Activated CD4-positive, alpha-beta T cell treated with anti-CD3 and anti-CD28 coated beads, Interleukin-2, amount 50 U/mL, for 48 hours (primary cell): ENCODE data around the gene OR2A5.
"Not testable (repeated sequence)": the region's sequence is repeated elsewhere in the genome, so short reads cannot be mapped to it uniquely, and the experiment has no call there.

Source experiments
- DNase-seq, 2 experiments: peaks; one replicate each; pipeline ENCODE4 v3.0.0-alpha.2; 2020

OR2A5 gene, protein sequence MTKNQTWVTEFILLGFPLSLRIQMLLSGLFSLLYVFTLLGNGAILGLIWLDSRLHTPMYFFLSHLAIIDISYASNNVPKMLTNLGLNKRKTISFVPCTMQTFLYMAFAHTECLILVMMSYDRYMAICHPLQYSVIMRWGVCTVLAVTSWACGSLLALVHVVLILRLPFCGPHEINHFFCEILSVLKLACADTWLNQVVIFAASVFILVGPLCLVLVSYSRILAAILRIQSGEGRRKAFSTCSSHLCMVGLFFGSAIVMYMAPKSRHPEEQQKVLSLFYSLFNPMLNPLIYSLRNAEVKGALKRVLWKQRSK

DNA sequence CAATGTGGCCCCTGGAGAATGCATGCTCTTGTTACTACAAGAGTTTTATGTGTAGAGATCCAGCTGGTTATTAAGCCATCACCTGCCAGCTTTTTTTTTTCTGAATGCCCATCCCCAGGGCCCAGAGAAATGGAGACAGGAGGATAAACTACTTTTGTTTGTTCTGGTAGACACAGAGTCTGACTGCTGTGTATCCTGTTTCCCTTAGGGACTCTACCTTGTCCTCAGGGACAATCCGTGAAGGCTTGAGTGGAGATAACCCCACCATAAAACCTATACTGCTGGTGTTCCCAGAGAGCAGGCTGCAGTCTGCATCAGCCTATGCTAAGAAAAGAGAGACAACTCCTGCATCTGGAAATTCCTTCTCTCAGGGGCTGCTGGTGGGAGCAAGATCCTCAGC lies at the start of gene OR2A5:
TSS of gene OR2A5 (plus strand) at position 301 of the 400 bp plus-strand sequence. CDS start 1,454 bp downstream, outside the sequence.
- DNase-seq = no peak

DNA sequence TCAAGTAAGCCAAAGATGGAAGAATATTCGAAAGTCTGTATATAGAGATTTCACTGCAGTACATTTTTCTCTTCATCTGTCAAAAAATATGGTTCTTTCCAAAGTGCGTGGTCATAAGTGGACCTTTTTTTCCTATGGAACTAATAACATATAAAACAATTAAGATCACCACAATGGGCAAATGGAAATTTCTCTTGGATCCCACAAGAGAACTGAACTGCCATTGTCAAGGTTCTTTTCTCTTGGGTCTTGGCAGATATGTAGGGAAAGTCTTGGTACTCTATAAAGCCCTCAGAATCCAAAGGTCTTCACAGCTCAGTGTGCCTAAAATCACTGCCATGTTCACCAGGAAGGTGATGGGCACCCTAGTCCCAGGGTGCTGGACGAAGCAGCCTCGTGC lies 48.7 kb upstream of the OR2A5 start, which contains the start of gene OR6B1:
TSS of gene OR6B1 (plus strand) at position 301 of the 400 bp plus-strand sequence. CDS start 3,677 bp downstream, outside the sequence.
- no peak for DNase-seq

DNA sequence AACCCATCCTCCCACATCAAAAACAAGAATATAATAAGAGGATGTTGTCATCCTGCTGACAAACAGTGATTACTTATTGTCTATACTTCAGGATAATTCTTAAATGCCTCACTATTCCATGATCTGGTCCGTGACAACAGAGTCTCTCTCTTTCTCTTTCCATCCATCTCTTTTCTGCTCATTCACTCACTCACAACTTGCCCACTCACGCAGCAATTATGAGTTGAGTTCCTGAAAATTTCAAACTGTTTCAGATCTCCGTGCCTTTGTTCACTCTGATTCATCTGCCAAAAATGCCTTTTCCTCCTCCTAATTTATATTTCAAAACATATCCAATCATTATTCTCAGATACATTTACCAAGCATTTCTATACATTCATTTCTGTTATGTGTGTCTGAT lies 47.2 kb upstream of the OR2A5 start:
- DNase-seq = no peak

DNA sequence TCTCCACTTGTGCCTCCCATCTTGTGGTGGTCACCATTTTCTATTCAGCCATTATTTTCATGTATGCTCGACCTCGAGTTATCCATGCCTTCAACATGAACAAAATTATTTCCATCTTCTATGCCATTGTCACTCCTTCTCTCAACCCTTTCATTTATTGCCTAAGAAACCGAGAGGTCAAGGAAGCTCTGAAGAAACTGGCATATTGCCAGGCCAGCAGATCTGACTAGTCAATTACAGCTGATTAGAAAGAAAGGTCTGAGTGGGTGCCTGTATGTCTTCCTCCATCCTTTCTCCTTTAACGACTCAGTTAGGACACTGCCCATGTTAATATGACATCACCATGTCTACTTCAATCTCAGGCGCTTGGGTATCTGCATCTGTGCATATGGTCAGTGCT lies 44.0 kb upstream of the OR2A5 start:
- DNase-seq = no peak

DNA sequence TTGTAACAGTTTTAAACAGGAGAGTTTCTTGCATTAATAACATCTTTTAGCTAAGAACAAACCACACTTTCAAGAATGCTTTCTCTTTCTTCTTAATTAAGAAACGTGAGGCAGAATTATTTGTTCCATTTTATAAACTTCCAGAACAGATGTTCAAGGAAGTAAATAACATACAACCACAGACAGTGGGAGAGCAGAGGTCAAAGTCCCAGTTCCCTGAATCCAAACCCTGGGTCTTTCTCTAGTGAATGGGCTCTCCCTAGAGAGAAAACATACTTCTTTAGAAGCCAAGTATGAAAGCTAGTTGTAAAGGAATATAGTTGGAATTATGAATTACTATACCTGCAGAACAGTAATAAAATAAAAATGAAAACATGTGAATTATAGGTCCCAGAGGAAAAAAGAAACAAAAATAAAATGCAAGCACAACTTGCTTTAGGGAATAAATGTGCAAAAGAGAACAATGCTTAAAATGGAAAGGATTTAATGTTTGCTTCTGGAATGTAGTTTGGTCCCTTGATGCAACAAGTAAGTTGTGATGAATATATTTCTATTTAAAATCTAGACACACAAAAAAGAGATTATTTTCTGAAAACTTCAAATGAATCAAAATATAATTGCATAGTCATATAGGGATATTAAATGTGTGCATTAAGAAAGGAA lies 42.6 kb upstream of the OR2A5 start:
- no peak for DNase-seq

DNA sequence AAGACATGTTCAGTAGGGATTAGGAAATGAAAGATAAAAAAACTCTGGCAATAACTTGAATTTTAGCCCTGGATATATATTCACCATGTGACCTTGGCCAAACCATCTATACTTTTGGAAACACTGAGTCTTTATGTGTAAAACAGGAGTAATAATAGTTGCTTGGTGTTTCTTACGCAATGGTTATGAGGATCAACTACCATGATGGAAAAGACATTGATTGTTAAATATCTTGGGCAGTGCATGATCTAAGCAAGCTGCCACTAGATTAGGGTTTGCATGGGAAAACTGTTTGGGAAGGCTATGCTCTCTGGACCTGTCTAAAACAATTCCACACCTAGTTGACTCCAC lies 42.1 kb upstream of the OR2A5 start:
- DNase-seq = no peak

DNA sequence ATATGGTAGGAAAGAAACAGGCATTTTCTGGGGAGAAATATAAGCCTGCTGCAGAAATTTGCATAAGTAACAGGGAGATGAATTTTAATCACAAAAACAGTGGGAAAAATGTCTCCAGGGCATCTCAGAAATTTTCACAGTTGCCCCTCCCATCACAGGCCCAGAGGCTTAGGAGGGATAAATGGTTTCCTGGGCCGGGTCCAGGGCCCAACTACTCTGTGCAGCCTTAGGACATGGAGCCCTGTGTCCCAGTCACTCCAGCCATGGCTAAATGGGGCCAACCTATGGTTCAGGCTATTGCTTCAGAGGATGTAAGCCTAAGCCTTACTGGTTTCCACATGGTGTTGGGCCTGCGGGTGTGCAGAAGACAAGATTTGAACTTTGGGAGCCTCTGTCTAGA lies 39.4 kb upstream of the OR2A5 start:
- no peak for DNase-seq

DNA sequence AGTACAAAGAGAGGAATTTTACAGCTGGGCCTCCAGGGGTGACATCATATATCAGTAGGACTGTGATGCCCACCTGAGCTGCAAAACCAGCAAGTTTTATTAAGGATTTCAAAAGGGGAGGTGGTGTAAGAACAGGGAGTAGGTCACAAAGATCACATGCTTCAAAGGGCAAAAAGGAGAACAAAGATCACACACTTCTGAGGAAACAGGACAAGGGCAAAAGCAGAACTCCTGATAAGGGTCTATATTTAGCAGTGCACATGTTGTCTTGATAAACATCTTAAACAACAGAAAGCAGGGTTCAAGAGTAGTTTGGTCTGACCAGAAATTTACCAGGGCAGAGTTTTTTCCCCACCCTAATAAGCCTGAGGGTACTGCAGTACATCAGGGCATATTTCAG lies 38.7 kb upstream of the OR2A5 start:
- DNase-seq = not testable (repeated sequence)

DNA sequence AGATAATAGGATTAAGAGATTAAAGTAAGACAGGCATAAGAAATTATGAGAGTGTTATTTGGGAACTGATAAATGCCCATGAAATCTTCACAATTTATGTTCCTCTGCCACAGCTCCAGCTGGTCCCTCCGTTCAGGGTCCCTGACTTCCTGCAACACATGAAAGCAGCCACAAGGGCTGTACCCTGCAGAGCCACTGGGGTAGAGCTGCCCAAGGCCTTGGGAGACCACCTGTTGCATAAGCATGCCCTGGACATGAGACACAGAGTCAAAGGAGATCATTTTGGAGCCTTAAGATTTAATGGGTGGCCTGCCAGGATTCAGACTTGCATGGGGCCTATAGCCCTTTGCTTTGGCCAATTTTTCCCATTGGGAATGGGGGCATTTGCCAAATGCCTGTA lies 37.9 kb upstream of the OR2A5 start:
- DNase-seq = not testable (repeated sequence)

DNA sequence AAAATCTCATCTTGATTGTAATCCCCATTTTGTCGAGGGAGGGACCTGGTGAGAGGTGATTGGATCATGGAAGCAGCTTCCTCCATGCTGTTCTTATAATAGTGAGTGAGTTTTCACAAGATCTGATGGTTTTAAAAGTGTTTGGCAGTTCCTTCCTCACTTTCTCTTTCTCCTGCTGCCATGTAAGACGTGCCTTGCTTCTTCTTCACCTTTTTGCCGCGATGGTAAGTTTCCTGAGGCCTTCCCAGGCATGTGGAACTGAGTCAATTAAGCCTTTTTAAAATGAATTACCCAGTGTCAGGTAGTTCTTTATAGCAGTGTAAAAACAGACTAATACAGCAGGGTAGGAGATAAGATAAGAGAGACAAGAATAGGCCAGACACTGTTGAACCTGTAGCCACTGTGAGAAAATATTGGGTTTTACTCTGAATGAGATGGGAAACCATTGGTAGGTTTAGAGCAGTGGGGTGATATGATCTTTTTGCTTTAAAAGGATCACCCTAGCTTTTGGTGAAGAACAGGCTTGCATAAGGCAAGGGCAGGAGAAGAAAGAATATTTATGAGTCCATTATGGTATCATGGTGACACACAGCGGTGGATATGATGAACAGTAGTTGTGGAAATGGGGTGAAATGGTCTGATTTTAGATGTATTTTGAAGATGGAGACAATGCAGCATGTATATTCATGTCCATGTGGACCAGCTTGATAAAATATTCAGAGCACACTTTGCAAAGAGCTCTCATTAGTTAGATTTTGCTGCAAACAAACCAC lies 37.1 kb upstream of the OR2A5 start:
- DNase-seq = no peak

DNA sequence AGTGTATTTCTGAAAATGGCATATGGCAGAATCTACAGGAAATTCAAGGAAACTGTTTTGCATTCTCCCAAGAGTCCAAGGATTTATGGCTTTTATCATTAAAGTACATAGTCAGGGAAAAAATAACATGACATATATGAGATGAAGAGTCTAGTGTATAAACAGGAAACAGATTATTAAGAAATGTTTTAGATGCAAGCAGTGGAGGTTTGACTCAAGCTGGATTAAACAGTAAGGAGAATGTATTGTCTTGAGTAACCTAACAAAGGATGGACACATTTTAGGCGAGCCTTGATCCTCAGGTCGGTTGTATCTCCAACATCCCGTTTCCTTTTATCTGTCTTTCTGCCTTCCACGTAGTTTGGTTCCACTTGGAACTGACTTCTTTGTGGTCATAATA lies 30.7 kb upstream of the OR2A5 start:
- DNase-seq = no peak

DNA sequence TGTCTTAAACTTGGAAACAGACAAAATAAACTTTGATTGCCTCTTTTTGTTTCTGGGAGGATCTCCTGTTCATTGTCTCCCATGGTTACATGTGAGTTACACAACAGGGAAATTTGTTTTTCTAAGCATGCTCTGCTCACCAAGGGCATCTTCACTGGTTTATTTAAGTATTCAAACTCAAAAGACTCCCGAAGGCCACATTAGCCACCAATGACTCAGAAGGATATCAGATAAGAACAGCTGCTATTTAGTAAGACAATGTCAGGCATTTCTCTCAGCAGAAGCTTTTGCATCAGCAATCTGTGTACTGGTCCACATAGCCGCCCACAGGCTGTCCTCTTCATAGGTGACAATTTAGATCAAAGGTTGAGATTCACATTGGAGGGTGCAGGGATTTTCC lies 29.3 kb upstream of the OR2A5 start:
- no peak for DNase-seq

DNA sequence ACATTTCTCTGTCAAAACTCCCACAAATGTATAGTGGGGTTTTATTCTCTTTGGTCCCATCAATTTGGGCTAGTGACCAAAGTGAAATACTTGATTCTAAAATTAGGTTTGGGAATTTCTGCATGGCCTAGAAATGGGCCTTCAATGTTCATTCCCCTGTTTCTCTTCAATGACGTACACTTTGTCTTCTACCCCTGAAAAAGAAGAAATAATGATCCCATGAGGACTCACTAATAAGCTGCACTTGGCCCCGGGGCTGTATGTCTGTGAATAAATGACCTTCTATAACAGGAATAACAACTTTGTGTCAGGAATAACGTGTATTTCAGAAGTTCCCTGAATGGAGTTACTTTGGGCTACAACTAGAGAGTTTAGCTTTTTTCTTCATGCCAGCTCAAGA lies 28.4 kb upstream of the OR2A5 start:
- no peak for DNase-seq

DNA sequence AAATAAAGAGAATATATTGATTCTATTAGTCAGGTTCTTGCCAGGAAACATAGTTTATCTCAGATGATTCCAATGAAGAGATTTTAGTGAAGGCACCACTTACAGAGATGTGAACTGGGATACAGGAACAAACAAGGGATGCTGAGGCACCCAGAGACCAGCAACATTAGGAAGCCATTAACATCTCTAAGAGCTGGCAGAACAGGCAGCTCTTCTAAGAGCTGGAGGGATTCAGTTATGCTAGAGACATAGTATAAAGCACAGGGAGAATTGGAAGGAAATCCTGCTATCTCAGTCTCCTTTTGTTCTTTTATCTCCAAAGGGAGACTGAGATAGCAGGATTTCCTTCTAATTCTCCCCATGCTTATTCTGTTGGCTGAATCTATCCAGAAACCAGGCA lies 26.6 kb upstream of the OR2A5 start:
- no peak for DNase-seq

DNA sequence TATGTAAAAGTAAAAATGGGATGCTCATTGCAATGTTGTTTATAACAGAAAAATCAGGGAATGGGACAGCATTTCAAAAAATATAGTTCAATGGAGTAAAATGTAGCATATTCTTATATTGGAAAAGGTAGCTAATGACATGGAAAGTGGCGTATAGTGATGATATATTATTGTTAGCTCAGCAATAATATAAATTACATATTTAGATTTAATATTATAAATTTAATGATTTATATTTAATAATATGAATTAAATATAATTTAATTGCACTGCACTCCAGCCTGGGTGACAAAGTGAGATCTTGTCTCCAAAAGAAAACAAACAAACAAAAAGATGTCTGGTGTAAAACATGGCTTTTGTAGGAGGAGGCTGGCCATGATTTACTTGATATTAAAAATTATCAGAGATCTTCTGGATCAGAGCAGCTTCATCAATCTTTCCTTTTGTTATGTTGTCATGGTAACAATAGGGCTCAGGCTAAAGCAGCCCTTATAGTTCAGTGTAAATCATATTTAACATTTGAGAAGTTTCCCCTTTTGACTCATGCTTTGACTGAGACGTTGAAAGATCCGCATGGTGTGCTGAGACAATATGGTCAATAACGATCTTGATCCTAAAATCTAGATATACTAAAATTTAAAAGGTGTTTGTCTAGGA lies 25.4 kb upstream of the OR2A5 start:
- DNase-seq = no peak

DNA sequence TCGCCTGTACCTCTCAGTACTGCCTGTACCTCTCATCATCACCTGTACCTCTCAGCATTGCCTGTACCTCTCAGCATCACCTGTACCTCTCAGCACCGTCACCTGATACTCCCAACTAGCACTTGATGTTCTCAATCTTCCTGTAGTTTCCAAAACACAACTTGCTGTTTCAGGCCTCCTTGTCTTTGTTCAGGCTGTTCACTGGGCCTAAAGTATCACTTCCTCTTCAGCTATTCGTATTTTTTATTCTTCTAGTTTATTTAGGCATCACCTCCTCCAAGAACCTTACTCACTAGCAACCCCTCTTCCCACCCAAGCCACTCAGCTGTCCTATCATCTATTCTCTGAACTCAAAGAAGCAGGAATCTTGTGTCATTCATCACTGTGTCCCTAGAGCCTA lies 24.5 kb upstream of the OR2A5 start:
- DNase-seq = no peak

DNA sequence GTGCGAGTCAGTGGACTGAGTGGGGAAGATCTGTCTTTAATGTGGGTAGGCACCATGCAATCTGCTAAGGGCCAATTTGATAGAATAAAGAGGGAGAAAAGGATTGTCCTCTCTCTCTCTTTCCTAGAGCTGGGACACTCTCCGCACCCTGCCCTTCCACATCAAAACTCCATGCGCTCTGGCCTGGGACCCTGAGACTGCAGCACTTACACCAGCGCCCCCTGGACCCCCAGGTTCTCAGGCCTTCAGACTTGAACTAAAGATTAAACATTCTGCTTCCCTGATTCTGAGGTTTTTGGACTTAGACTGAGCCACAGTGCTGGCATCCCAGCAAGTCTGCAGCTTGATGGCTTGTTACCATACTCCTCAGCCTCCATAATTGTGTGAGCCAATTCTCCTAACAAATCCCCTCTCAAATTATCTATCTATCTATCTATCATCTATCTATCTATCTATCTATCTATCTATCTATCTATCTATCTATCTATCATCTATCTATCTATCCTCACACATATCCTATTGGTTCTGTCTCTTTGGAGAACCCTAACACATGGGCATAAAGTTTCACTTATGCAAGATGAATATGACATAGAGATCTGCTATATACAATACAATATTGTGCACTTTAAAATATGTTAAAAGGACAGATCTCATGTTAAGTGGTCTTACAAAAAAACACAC lies 22.4 kb upstream of the OR2A5 start:
- DNase-seq = no peak

DNA sequence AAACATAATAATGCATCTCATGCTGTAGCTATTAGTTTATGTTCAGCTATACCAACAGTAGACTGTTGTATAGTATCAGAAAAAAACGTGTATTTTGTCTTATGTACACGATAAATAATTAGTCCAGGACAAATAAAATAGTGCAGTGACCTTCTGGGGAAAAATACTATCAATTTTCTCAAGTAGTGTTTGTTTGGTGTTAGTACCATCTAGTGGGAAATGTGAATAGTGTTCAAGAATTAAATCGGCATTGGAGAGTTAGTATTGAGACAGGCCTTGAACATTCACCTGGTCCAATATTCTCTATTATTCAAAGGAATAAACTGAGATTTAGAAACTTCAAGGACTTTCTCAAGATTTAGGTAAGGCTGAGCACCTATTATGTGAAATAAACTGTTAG lies 21.7 kb upstream of the OR2A5 start:
- no peak for DNase-seq

DNA sequence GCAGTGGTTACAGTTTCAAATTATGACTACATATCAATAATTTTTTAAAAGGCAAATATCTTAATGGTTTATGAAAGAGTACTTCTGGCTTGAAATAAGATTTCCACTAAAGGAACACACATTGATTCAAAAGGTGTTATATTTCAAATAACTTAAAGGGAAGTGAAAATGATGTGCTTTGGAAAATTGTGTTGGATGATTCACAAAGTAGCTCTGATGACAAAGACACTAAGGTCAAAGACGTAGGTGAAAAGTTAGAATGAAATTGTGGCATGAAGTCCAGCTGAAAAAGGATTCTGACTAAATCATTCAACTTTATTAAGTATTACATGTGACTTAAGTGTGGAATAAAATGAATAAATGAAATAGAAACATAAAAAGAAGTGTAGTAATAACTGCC lies 20.8 kb upstream of the OR2A5 start:
- no peak for DNase-seq

DNA sequence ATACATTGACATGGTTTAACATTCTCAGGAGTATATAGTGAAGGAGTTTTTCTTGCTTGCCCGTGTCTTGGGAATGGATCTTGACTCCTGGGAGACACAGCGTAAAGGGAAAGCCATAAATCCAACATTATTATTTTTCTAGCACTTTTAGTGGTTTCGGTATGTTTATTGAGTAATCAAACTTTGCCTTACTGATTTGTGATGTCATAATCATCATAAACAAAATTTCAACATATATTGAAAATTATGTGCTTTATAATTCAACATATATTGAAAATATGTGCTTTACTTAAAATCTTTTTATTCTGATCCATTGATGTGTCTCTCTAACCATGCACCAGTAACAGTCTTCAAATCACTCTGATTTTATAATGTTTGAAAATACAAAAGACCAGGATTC lies 20.2 kb upstream of the OR2A5 start:
- DNase-seq = no peak

DNA sequence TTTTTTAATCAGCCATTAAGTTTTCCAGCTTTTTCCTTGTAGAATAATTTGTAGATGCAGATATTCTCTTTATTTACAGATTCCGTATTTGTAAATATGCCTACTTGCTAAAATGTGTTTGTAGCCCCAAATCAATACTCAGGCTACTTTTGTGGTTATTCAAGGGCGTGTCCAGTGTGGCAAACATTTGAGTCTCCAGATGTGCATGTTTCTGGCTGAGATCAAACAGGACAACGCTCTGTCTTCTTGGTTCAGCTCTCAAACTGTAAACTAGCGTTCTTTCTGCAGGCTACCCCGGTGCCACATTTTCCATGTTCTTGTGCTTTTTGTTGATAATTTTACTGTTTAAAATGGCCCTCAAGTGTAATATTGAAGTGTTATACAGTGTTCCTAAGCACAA lies 16.2 kb upstream of the OR2A5 start:
- DNase-seq = no peak

DNA sequence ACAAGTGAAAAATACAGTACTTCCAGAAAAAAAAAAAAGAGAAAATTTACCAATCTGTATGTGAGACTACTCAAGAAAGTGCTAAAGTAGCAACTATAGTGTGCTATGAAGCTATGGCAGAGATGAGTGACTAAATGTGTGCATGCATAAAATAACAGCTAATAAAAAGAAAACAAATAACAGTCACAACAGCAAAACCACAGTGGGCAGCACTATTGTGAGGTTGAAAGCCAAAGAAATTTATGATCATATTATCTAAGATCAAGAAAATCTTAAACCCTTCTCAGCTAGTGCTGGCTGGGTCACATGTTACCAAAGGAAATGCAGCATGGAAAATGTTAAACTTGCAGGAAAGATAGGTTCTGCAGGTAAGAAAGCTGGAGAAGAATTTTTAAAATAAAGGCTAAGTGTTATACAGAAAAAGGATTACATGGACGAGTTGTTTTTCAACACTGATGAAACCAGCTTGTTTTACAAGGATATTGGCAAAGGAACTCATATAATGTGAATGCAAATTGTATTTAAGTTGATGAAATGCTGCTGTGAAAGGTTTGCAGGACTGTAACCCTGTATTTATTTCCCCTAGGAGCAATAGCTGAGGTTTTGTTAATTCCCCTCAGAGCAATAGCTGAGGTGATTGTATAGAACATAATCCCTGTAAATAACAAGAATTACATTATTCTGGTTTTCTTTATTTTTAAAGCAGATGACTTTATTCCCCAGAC lies 15.6 kb upstream of the OR2A5 start:
- no peak for DNase-seq
